Mesenchymal stem cell (in vitro differentiated cells and primary cell): ENCODE results near the gene DLEC1.

Experiments used
- DNase-seq: peaks from one replicate; pipeline ENCODE4 v3.0.0-alpha.2; 2013
- H2AFZ ChIP-seq: one replicate; pipeline ENCODE4 v1.6.1; 2013; ENCODE audit warnings: low read depth, mild to moderate bottlenecking, control low read depth, inconsistent platforms, low read length, moderate library complexity
- H2AK5ac ChIP-seq: 2 replicates; pipeline ENCODE4 v1.6.1; 2013; ENCODE audit warnings: low read length, moderate library complexity, mild to moderate bottlenecking, inconsistent platforms; ENCODE audit not compliant: severe bottlenecking
- H2BK120ac ChIP-seq: one replicate; pipeline ENCODE4 v1.6.1; 2013; ENCODE audit warnings: low read depth, mild to moderate bottlenecking, inconsistent platforms, low read length, moderate library complexity
- H2BK12ac ChIP-seq, 2 experiments: one replicate each; pipeline ENCODE4 v1.6.1; 2013; ENCODE audit warnings: inconsistent platforms in 2 of 2, low read length in 2 of 2, mild to moderate bottlenecking in 2 of 2, moderate library complexity in 2 of 2, control low read depth in 1 of 2
- H2BK15ac ChIP-seq: one replicate; pipeline ENCODE4 v1.6.1; 2013; ENCODE audit warnings: mild to moderate bottlenecking, low read depth, inconsistent platforms; ENCODE audit not compliant: poor library complexity, severe bottlenecking
- H2BK5ac ChIP-seq: 2 replicates; pipeline ENCODE4 v1.6.1; 2013; ENCODE audit warnings: low read depth, mild to moderate bottlenecking, low read length, control low read depth, inconsistent platforms; ENCODE audit not compliant: poor library complexity, severe bottlenecking
- H3K14ac ChIP-seq, 2 experiments: one replicate each; pipeline ENCODE4 v1.6.1; 2013; ENCODE audit warnings: inconsistent platforms in 2 of 2, low read length in 2 of 2, control low read depth in 1 of 2, mild to moderate bottlenecking in 1 of 2, moderate library complexity in 1 of 2
- H3K18ac ChIP-seq, 2 experiments: one replicate each; pipeline ENCODE4 v1.6.1; 2013; ENCODE audit warnings: inconsistent platforms in 2 of 2, low read length in 2 of 2, control low read depth in 1 of 2, low read depth in 1 of 2, mild to moderate bottlenecking in 1 of 2
- H3K23ac ChIP-seq, 2 experiments: one replicate each; pipeline ENCODE4 v1.6.1; 2013; ENCODE audit warnings: inconsistent platforms in 2 of 2, low read length in 2 of 2, mild to moderate bottlenecking in 2 of 2, moderate library complexity in 2 of 2, control low read depth in 1 of 2
- H3K27ac ChIP-seq: 2 replicates; pipeline ENCODE4 v1.5.1; 2013; ENCODE audit warnings: mild to moderate bottlenecking, moderate library complexity, low read length, control low read depth, inconsistent platforms; ENCODE audit not compliant: poor library complexity, severe bottlenecking
- H3K27me3 ChIP-seq, 2 experiments: 2 replicates each; pipeline versions ENCODE4 v1.6.1 to v1.7.0; 2013; ENCODE audit warnings: low read length in 2 of 2, mild to moderate bottlenecking in 2 of 2, moderate library complexity in 2 of 2, control low read depth in 1 of 2, inconsistent platforms in 1 of 2; ENCODE audit not compliant: control insufficient read depth in 1 of 2, insufficient read depth in 1 of 2
- H3K36me3 ChIP-seq, 2 experiments: 2 replicates each; pipeline versions ENCODE4 v1.6.1 to v1.7.0; 2013; ENCODE audit warnings: low read length in 2 of 2, control low read depth in 1 of 2, inconsistent platforms in 1 of 2, low read depth in 1 of 2, mild to moderate bottlenecking in 1 of 2; ENCODE audit not compliant: insufficient read depth in 2 of 2, control insufficient read depth in 1 of 2
- H3K4ac ChIP-seq, 2 experiments: one replicate each; pipeline ENCODE4 v1.6.1; 2013; ENCODE audit warnings: inconsistent platforms in 2 of 2, low read length in 2 of 2, mild to moderate bottlenecking in 2 of 2, moderate library complexity in 2 of 2, control low read depth in 1 of 2, low read depth in 1 of 2
- H3K4me1 ChIP-seq: 2 replicates; pipeline ENCODE4 v1.6.1; 2013; ENCODE audit warnings: low read depth, low read length, control low read depth; ENCODE audit not compliant: control insufficient read depth, insufficient read depth
- H3K4me2 ChIP-seq: 2 replicates; pipeline ENCODE4 v1.6.1; 2013; ENCODE audit warnings: low read length, mild to moderate bottlenecking, inconsistent platforms; ENCODE audit not compliant: poor library complexity, severe bottlenecking
- H3K4me3 ChIP-seq, 2 experiments: 2 replicates each; pipeline versions ENCODE4 v1.5.1 to v1.7.0; 2013; ENCODE audit warnings: low read length in 2 of 2, mild to moderate bottlenecking in 2 of 2, control low read depth in 1 of 2, low read depth in 1 of 2; ENCODE audit not compliant: insufficient read depth in 1 of 2
- H3K79me1 ChIP-seq: replicated peaks from 2 replicates; pipeline ENCODE4 v1.6.1; 2013; ENCODE audit warnings: mild to moderate bottlenecking, control low read depth, low read length, inconsistent platforms; ENCODE audit not compliant: poor library complexity, severe bottlenecking
- H3K9ac ChIP-seq: 2 replicates; pipeline ENCODE4 v1.7.0; 2013; ENCODE audit warnings: mild to moderate bottlenecking, low read length, moderate library complexity
- H3K9me3 ChIP-seq: 2 replicates; pipeline ENCODE4 v1.7.0; 2013; ENCODE audit warnings: mild to moderate bottlenecking, low read length; ENCODE audit not compliant: control insufficient read depth
- H4K8ac ChIP-seq: one replicate; pipeline ENCODE4 v1.6.1; 2013; ENCODE audit warnings: inconsistent platforms, mild to moderate bottlenecking, low read length, moderate library complexity
- H4K91ac ChIP-seq: one replicate; pipeline ENCODE4 v1.6.1; 2013; ENCODE audit warnings: mild to moderate bottlenecking, low read length, inconsistent platforms
- WGBS: methylation state at CpG from one replicate; pipeline ENCODE4 v1.1.7; 2013; ENCODE audit warnings: mixed read lengths; 5-methylcytosine and 5-hydroxymethylcytosine counted together

Gene DLEC1

DNA sequence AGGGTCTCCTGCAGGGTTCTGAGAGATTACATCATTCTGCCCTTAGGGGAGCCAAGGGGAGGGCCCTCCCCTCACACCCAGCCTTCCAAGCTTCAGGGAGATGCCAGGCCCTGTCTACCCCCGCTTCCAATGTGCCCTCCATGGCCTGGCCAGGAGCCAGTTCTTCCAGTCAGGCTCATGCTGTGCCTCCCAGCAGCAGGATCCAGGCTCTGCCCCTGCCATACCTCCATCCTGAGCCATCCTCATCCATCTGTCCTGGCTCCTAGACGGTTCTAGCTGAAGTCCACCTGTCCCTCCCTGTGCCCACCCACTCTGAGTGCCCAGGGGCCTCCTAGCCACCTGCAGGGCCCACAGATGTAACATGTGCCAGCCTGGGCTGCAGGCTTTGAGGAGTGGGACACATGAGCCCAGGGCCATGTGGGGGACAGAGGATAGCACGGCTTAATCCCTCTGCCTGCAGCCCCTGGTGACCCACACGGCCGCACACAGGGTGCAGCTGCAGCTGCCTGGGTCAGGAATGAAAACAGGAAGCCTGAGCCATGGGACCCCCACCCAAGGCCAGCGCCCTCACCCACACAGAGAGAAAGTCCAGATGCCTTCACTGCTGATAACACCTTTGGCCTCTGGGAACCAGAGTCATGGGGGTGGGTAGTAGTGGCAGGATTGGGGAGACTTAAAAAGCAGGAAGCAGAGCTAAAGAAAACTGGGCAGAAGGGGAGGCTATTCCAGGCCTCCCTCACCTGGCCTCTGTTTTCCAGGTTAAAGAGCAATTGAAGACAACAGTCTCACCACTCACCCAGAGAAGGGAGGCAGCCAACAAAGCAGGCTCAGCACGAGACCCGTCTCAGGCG, 21.3 kb upstream of the DLEC1 start:
- Histone ChIP-seq H3K9me3 (peaks cover 9% of the 10 kb centered on the region), H3K9ac (no peak overlapping the region), H2BK5ac (no peak overlapping the region), H2BK120ac (no peak overlapping the region), H3K79me1 (peaks cover 1% of the 10 kb centered on the region), H3K4me1 (peaks cover 14% of the 10 kb centered on the region), H3K27ac (no peak overlapping the region), H4K91ac (no peak overlapping the region), H3K14ac (no peak overlapping the region), H2BK15ac (no peak overlapping the region), H2AK5ac (no peak overlapping the region), H3K4me3 (no peak overlapping the region), H4K8ac (no peak overlapping the region), H3K23ac (no peak overlapping the region), H3K4me2 (no peak overlapping the region), H3K4ac (no peak overlapping the region), H3K36me3 (peaks cover 42 to 67% of the 10 kb centered on the region in 2 experiments), H3K18ac (no peak overlapping the region), H3K27me3 (no peaks in the 10 kb centered on the region), H2AFZ (no peak overlapping the region), H2BK12ac (no peak overlapping the region)
- 95% methylated on average over 8 of the region's 9 CpGs for WGBS
- no peak for DNase-seq

DNA sequence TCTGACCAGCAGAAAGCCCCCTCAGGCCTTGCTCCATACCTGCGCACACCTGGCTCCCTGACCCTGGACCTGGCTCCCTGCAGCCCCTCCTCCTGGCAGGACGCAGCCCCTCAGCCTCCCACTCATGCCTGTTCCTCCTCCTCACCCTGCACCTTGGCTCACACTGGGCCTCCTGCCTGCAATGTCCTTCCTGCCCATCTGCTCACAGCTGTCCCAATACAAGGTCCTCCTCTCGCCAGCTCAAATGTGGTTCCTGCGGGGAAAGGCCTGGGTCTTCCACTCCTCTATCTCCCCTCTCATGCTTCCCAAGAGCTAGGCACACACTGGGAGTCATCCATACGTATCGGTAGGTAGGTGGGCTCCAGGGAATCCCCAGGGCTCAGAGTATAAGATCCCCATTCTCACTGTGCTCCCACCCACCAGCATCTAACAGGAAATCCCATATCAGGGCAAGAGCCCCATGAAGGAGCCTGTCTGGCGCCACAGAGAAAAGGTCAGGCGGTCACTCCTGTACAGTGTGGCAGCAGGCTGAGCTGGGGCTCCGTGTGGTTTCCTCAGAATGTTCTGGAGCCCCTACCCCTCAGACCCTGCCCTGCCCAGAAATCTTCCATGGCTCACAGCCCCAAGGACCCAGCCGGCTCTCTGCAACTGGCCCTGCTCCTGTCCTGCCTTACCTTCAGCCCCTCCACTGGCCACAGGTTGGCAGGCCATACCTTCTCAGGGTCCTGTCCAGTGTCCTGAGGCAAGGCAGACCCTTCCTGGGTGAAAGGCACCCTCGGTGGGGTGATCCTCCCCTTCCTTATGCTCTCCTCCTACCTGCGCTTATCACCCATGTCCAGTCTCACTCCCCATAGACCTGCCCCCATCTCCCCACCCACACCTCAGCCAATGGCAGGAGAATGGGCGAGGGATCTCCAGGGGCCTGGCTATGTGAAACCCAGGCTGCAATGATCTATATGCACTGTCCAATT, 20.4 kb upstream of the DLEC1 start:
- Histone ChIP-seq H3K4me1 (peaks cover 15% of the 10 kb centered on the region), H2BK15ac (no peak overlapping the region), H3K79me1 (peaks cover 1% of the 10 kb centered on the region), H3K9me3 (peaks cover 9% of the 10 kb centered on the region), H2BK12ac (no peak overlapping the region), H3K14ac (no peak overlapping the region), H2AFZ (no peak overlapping the region), H4K91ac (no peak overlapping the region), H3K27ac (no peak overlapping the region), H3K23ac (no peak overlapping the region), H3K4me3 (peak overlapping the region in 1 of 2 experiments; percentile 18), H4K8ac (no peak overlapping the region), H3K18ac (no peak overlapping the region), H3K9ac (no peak overlapping the region), H3K4me2 (no peak overlapping the region), H3K36me3 (peaks cover 42 to 64% of the 10 kb centered on the region in 2 experiments), H2BK5ac (no peak overlapping the region), H3K4ac (no peak overlapping the region), H3K27me3 (no peaks in the 10 kb centered on the region), H2AK5ac (no peak overlapping the region), H2BK120ac (no peak overlapping the region)
- DNase-seq: no peak
- WGBS: 90% methylated on average over 12 of the region's 13 CpGs

DNA sequence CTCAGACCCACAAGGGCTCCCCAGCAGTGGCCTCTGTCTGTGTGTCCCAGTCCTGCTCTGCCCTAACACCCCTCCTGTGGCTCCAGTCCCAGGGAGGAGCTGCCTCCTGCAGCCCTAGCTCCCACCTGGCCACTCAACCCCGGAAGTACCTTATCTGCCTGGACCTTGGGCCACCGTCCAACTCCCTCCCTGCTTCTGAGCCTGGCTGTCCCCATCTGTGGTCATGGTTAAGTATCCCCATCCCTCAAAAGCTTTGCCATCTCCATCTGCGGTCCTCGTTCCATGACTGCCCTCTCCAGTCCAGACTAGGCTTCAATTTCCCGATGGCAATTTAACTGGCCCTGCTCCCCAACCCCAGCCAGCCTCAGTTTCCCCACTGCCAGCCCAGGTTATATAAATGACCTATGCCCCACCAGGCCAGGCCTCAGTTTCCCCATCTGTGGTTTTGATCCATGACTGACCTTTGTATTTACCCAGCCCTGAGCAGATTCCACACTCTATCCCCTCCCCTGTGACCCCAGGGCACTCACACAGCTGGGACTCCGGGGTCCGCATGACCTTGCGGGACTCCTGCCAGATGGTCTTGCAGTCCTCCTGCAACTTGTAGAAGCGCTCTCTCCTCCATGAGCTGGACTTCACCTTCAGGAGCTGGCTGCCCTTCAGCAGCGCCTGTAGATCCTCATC, 19.2 kb upstream of the DLEC1 start:
- 97% methylated on average over 10 of the region's 10 CpGs for WGBS
- H4K91ac ChIP-seq: no peak overlapping the region
- H2AFZ ChIP-seq: no peak overlapping the region
- H3K4ac ChIP-seq: no peak overlapping the region
- H2BK12ac ChIP-seq: no peak overlapping the region
- H3K9me3 ChIP-seq: peaks cover 9% of the 10 kb centered on the region
- H3K79me1 ChIP-seq: peaks cover 1% of the 10 kb centered on the region
- H3K27me3 ChIP-seq: no peaks in the 10 kb centered on the region
- no peak overlapping the region for H3K4me3 ChIP-seq
- H4K8ac ChIP-seq: no peak overlapping the region
- H3K14ac ChIP-seq: no peak overlapping the region
- peaks cover 42 to 54% of the 10 kb centered on the region in 2 experiments for H3K36me3 ChIP-seq
- DNase-seq: no peak
- H2AK5ac ChIP-seq: no peak overlapping the region
- H3K4me2 ChIP-seq: no peak overlapping the region
- no peak overlapping the region for H2BK15ac ChIP-seq
- H3K4me1 ChIP-seq: peaks cover 20% of the 10 kb centered on the region
- no peak overlapping the region for H3K27ac ChIP-seq
- no peak overlapping the region for H3K23ac ChIP-seq
- H3K18ac ChIP-seq: no peak overlapping the region
- H2BK120ac ChIP-seq: no peak overlapping the region
- H3K9ac ChIP-seq: no peak overlapping the region
- H2BK5ac ChIP-seq: no peak overlapping the region
